Measurements from ENCODE around the gene ZNF219. TPM values are rescaled to one million over a fixed set of nuclear protein-coding genes. Genes with fewer than 3 reads are reported as not detected.

The ZNF219 gene
- total and polyA plus RNA-seq, 10 donors, result 5.5 to 26.7 (median 12.1) TPM

DNA sequence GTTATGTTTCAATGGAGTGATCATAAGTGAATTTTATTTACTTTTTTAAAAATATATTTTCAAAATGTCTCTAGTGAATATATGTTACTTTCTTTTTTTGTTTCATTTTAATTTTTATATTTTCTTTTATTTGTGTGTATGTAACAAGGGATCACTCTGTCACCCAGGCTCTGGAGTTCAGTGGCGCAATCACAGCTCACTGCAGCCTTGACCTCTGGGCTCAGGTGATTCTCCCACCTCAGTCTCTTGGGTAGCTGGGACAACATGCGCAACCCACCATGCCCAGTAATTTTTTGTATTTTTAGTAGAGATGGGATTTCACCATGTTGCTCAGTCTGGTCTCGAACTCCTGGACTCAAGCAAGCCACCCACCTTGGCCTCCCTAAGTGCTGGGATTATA, 20.5 kb upstream of the ZNF219 start:
- WGBS, 5 donors, result 81 to 96% (median 93%) methylated on average over 3 of the region's 3 CpGs
- H3K4me1 ChIP-seq, result no peaks in the 10 kb centered on the region
- peaks cover 0 to 7% (median 0%) of the 10 kb centered on the region in 7 donors for H3K27me3 ChIP-seq (replicated peaks in 1 of 7)
- H3K27ac ChIP-seq, result no peak overlapping the region
- H3K36me3 ChIP-seq, result no peaks in the 10 kb centered on the region
- TF ChIP-seq POLR2A (IDR thresholded peaks at IDR 0.05), result no peak
- TF ChIP-seq, protein P1, sequence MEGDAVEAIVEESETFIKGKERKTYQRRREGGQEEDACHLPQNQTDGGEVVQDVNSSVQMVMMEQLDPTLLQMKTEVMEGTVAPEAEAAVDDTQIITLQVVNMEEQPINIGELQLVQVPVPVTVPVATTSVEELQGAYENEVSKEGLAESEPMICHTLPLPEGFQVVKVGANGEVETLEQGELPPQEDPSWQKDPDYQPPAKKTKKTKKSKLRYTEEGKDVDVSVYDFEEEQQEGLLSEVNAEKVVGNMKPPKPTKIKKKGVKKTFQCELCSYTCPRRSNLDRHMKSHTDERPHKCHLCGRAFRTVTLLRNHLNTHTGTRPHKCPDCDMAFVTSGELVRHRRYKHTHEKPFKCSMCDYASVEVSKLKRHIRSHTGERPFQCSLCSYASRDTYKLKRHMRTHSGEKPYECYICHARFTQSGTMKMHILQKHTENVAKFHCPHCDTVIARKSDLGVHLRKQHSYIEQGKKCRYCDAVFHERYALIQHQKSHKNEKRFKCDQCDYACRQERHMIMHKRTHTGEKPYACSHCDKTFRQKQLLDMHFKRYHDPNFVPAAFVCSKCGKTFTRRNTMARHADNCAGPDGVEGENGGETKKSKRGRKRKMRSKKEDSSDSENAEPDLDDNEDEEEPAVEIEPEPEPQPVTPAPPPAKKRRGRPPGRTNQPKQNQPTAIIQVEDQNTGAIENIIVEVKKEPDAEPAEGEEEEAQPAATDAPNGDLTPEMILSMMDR (IDR thresholded peaks at IDR 0.05 in 8 of 11, conservative IDR thresholded peaks at IDR 0.05 in 3 of 11), result no peak
- no peak for TF ChIP-seq POLR2AphosphoS5 (IDR thresholded peaks at IDR 0.05)
- H3K9me3 ChIP-seq, result no peaks in the 10 kb centered on the region
- DNase-seq, result no peak
- intact Hi-C loops (cut with DNase I; ENCODE audit: low total_unique reads), result no loop called here
- H3K4me3 ChIP-seq, result no peak overlapping the region

- no peak overlapping the region for H3K4me3 ChIP-seq
- intact Hi-C loops (cut with DNase I; ENCODE audit: low total_unique reads), result no loop called here
- no peaks in the 10 kb centered on the region for H3K4me1 ChIP-seq
- no peaks in the 10 kb centered on the region for H3K36me3 ChIP-seq
- WGBS, 5 donors, result 93 to 100% (median 94%) methylated on average over 2 of the region's 2 CpGs
- no peak overlapping the region for H3K27ac ChIP-seq
- no peak for DNase-seq
- no peaks in the 10 kb centered on the region for H3K9me3 ChIP-seq
- no peaks in the 10 kb centered on the region for H3K27me3 ChIP-seq (replicated peaks in 1 of 7)
- TF ChIP-seq POLR2A (IDR thresholded peaks at IDR 0.05) (no peak), POLR2AphosphoS5 (IDR thresholded peaks at IDR 0.05) (no peak)
- TF ChIP-seq, protein P1 (IDR thresholded peaks at IDR 0.05 in 8 of 11, conservative IDR thresholded peaks at IDR 0.05 in 3 of 11), result no peak
Measured at GRCh38 chr14:21113369-21113768, 14.9 kb upstream of the ZNF219 start.

DNA sequence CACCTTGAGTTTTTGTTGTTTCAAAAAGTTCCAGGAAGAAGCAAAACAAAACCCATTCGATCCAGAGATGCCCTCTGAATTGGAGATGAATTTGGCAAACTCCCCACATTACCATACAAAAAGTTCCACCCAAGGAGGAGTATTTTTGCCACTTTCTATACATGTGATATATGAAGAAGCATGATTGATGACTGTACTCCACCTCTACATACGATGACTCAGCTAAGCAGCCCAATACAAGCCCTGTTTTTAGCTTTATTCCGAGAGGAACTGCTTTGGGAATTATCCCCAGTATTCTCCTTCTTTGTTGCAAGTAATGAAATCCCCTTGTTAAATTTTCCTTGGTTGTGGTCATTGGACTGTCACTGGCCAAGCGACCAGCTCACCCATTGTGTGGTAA, 13.8 kb upstream of the ZNF219 start:
- H3K36me3 ChIP-seq, result no peaks in the 10 kb centered on the region
- H3K27me3 ChIP-seq (replicated peaks in 1 of 7), result no peaks in the 10 kb centered on the region
- no peaks in the 10 kb centered on the region for H3K9me3 ChIP-seq
- intact Hi-C loops (cut with DNase I; ENCODE audit: low total_unique reads), result no loop called here
- WGBS, 5 donors, result 76 to 85% (median 84%) methylated on average over 4 of the region's 4 CpGs
- TF ChIP-seq POLR2A (IDR thresholded peaks at IDR 0.05), result no peak
- TF ChIP-seq, protein P1 (IDR thresholded peaks at IDR 0.05 in 8 of 11, conservative IDR thresholded peaks at IDR 0.05 in 3 of 11), result no peak
- no peak for TF ChIP-seq POLR2AphosphoS5 (IDR thresholded peaks at IDR 0.05)
- peaks cover 0 to under 1% (median under 1%) of the 10 kb centered on the region in 6 donors for H3K4me1 ChIP-seq
- no peak overlapping the region for H3K4me3 ChIP-seq
- DNase-seq, result no peak
- no peak overlapping the region for H3K27ac ChIP-seq

DNA sequence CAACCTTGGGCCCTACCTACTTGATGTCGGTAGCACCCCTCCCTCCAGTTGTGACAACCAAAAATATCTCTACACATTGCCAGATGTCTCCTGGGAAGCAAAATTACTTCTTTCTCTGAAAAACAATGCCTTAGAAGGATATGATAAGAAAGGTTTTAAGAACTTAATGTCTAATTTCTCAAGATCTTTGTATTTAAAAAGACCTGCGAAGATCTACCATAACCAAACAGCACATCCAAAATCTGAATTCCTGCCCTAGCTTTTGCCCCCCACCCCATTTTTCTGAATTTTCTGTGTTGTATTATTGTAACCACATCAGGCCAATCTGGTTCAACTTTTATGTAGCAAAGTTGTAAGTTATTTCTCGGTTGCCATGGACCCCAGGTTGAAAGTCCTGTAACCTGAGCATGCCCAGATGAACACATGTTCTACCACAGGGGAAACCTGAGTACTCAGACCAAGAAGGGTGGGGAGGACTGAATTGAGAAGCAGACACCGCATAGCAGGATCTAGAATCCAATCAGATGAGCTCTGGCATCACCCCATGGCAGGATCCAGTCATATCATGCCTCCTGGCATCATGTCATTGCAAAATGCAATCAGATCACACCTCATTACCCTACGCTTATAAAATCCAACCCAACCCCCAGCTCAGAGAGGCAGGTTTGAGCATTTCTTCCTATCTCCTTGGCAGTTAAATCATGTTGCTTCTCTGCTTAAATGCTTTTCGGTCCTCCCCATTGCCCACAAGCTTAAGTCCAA, 11.1 kb upstream of the ZNF219 start:
- intact Hi-C loops (cut with DNase I; ENCODE audit: low total_unique reads), result no loop called here
- H3K9me3 ChIP-seq, result no peaks in the 10 kb centered on the region
- peaks cover 20 to 27% (median 26%) of the 10 kb centered on the region in 6 donors for H3K4me1 ChIP-seq
- H3K4me3 ChIP-seq, result no peak overlapping the region
- TF ChIP-seq POLR2A (IDR thresholded peaks at IDR 0.05), result no peak
- TF ChIP-seq, protein P1 (IDR thresholded peaks at IDR 0.05 in 8 of 11, conservative IDR thresholded peaks at IDR 0.05 in 3 of 11), result no peak
- TF ChIP-seq POLR2AphosphoS5 (IDR thresholded peaks at IDR 0.05), result no peak
- no peak for DNase-seq
- H3K27ac ChIP-seq, result no peak overlapping the region
- no peaks in the 10 kb centered on the region for H3K36me3 ChIP-seq
- H3K27me3 ChIP-seq (replicated peaks in 1 of 7), result no peaks in the 10 kb centered on the region
- 83 to 89% (median 85%) methylated on average over 6 of the region's 6 CpGs for WGBS, 5 donors
